Spinal cord (tissue), 10 donors: Measurements from ENCODE around the gene UMODL1. TPM values are rescaled to one million over a fixed set of nuclear protein-coding genes. Genes with fewer than 3 reads are reported as not detected.
"Not testable (repeated sequence)": the region's sequence is repeated elsewhere in the genome, so short reads cannot be mapped to it uniquely, and the experiment has no call there.

Experiments used
- DNase-seq, 6 donors: peaks; one replicate each; pipeline versions ENCODE4 v3.0.0 to v3.0.0-alpha.2; 2013 to 2015; ENCODE audit warnings: low spot score in 6 of 6, low read depth in 4 of 6
- H3K27ac ChIP-seq: one replicate; pipeline ENCODE4 v1.5.1; 2013; ENCODE audit warnings: low read depth, low read length, control low read depth
- H3K27me3 ChIP-seq: one replicate; pipeline ENCODE4 v1.6.1; 2013; ENCODE audit warnings: low read length; ENCODE audit not compliant: control insufficient read depth, insufficient read depth
- H3K36me3 ChIP-seq: one replicate; pipeline ENCODE4 v1.6.1; 2013; ENCODE audit warnings: low read length; ENCODE audit not compliant: control insufficient read depth, insufficient read depth
- H3K4me1 ChIP-seq: one replicate; pipeline ENCODE4 v1.6.1; 2013; ENCODE audit warnings: low read length; ENCODE audit not compliant: control insufficient read depth, insufficient read depth
- H3K4me3 ChIP-seq: one replicate; pipeline ENCODE4 v1.5.1; 2013; ENCODE audit warnings: low read depth, low read length, control low read depth
- H3K9me3 ChIP-seq: one replicate; pipeline ENCODE4 v1.6.1; 2013; ENCODE audit warnings: low read length; ENCODE audit not compliant: control insufficient read depth, insufficient read depth
- WGBS: methylation state at CpG from one replicate; pipeline ENCODE4 v1.1.5; 2013; ENCODE audit warnings: missing lambda C conversion rate; ENCODE audit not compliant: insufficient coverage; 5-methylcytosine and 5-hydroxymethylcytosine counted together
- polyA plus RNA-seq, 2 donors: library from polyadenylated mRNA; unstranded; fragments of 120-200 nt; gene quantifications; one replicate each; pipeline ENCODE4 v1.2.1, GENCODE V29; 2013; ENCODE audit not compliant: insufficient read length in 2 of 2
- total RNA-seq, 2 donors: library from RNA; depleted of rRNA in 1 of 2; stranded (reverse); fragments of 120-200 nt in 1 of 2; fragments of >200 nt in 1 of 2; gene quantifications; one replicate each; pipeline versions ENCODE4 v1.2.3 to v1.2.4, GENCODE V29; 2013 to 2014
- donor health status: healthy.

Gene UMODL1
- total and polyA plus RNA-seq, 4 donors: 0.11 to 0.21 (median 0.17) TPM; not detected in 1

- not testable (repeated sequence) for H3K27me3 ChIP-seq, H3K27ac ChIP-seq, DNase-seq, H3K4me3 ChIP-seq, H3K36me3 ChIP-seq, H3K9me3 ChIP-seq
- H3K4me1 ChIP-seq: peaks cover 49% of the 10 kb centered on the region
- WGBS: 88% methylated on average over 4 of the region's 6 CpGs
These were observed 6.6 kb downstream of the UMODL1 start for GRCh38 chr21:42077685-42078238.

GRCh38 chr21:42078247-42079007, 7.3 kb downstream of the UMODL1 start:
- not testable (repeated sequence) for H3K36me3 ChIP-seq, H3K4me3 ChIP-seq, H3K9me3 ChIP-seq, H3K27me3 ChIP-seq, DNase-seq, H3K27ac ChIP-seq
- peaks cover 56% of the 10 kb centered on the region for H3K4me1 ChIP-seq
- 95% methylated on average over 3 of the region's 10 CpGs for WGBS

GRCh38 chr21:42079008-42079938, 8.2 kb downstream of the UMODL1 start:
- Histone ChIP-seq H3K36me3 (no peaks in the 10 kb centered on the region), H3K27me3 (no peaks in the 10 kb centered on the region), H3K9me3 (no peaks in the 10 kb centered on the region), H3K4me1 (peaks cover 59% of the 10 kb centered on the region), H3K4me3 (no peak overlapping the region), H3K27ac (no peak overlapping the region)
- 82% methylated on average over 12 of the region's 13 CpGs for WGBS
- no peak for DNase-seq

- Histone ChIP-seq H3K4me1 (peaks cover 59% of the 10 kb centered on the region), H3K4me3 (no peak overlapping the region), H3K27me3 (no peaks in the 10 kb centered on the region), H3K27ac (no peak overlapping the region), H3K36me3 (no peaks in the 10 kb centered on the region), H3K9me3 (no peaks in the 10 kb centered on the region)
- WGBS: 65% methylated on average over 16 of the region's 25 CpGs
- DNase-seq: no peak
These were observed 9.0 kb downstream of the UMODL1 start for GRCh38 chr21:42079939-42080787.

- Histone ChIP-seq H3K27ac (peak overlapping the region; percentile 59), H3K9me3 (no peaks in the 10 kb centered on the region), H3K4me1 (peaks cover 55% of the 10 kb centered on the region), H3K27me3 (no peaks in the 10 kb centered on the region), H3K4me3 (no peak overlapping the region), H3K36me3 (no peaks in the 10 kb centered on the region)
- WGBS: 40% methylated on average over 3 of the region's 6 CpGs
- DNase-seq: peak in 1 of 6 donors; percentile 51
These were observed 9.6 kb downstream of the UMODL1 start for GRCh38 chr21:42080788-42081083.

GRCh38 chr21:42081138-42081537, 10.0 kb downstream of the UMODL1 start:
- Histone ChIP-seq H3K36me3 (no peaks in the 10 kb centered on the region), H3K9me3 (no peaks in the 10 kb centered on the region), H3K4me3 (no peak overlapping the region), H3K27me3 (no peaks in the 10 kb centered on the region), H3K27ac (peak overlapping the region; percentile 59), H3K4me1 (peaks cover 51% of the 10 kb centered on the region)
- 31% methylated on average over 7 of the region's 8 CpGs for WGBS
- peak in 5 of 6 donors; percentile 35 to 79 (median 51) for DNase-seq

GRCh38 chr21:42081931-42082381, 10.8 kb downstream of the UMODL1 start:
- no peaks in the 10 kb centered on the region for H3K36me3 ChIP-seq
- H3K4me3 ChIP-seq: no peak overlapping the region
- H3K27me3 ChIP-seq: no peaks in the 10 kb centered on the region
- peaks cover 44% of the 10 kb centered on the region for H3K4me1 ChIP-seq
- no peaks in the 10 kb centered on the region for H3K9me3 ChIP-seq
- 65% methylated on average over 18 of the region's 18 CpGs for WGBS
- peak overlapping the region; percentile 50 for H3K27ac ChIP-seq
- no peak for DNase-seq

- H3K9me3 ChIP-seq: no peaks in the 10 kb centered on the region
- WGBS: 72% methylated on average over 22 of the region's 22 CpGs
These were observed 11.6 kb downstream of the UMODL1 start for GRCh38 chr21:42082501-42083360.

More at GRCh38 chr21:42082501-42083360, 11.6 kb downstream of the UMODL1 start:
- Histone ChIP-seq H3K27me3 (no peaks in the 10 kb centered on the region), H3K4me1 (peaks cover 44% of the 10 kb centered on the region), H3K4me3 (no peak overlapping the region), H3K27ac (no peak overlapping the region), H3K36me3 (no peaks in the 10 kb centered on the region)
- DNase-seq: no peak
